Liver (tissue), 9 donors: Measurements from ENCODE around the gene NEBL. TPM values are rescaled to one million over a fixed set of nuclear protein-coding genes. Genes with fewer than 3 reads are reported as not detected.

Experiments
- DNase-seq: peaks from one replicate; pipeline ENCODE4 v3.0.0-alpha.2; 2017; ENCODE audit warnings: low spot score
- H3K27ac ChIP-seq, 2 donors: one replicate each; pipeline ENCODE4 v1.7.0; 2013; ENCODE audit warnings: inconsistent platforms in 2 of 2, low read length in 2 of 2, control low read depth in 1 of 2, low read depth in 1 of 2, mild to moderate bottlenecking in 1 of 2
- H3K27me3 ChIP-seq, 4 donors: one replicate each; pipeline versions ENCODE4 v1.6.1 to v1.7.0; 2013; ENCODE audit warnings: low read length in 3 of 4, inconsistent platforms in 1 of 4, mild to moderate bottlenecking in 1 of 4, moderate library complexity in 1 of 4; ENCODE audit not compliant: control insufficient read depth in 4 of 4, insufficient read depth in 4 of 4
- H3K36me3 ChIP-seq, 4 donors: one replicate each; pipeline versions ENCODE4 v1.6.1 to v1.7.0; 2013; ENCODE audit warnings: low read length in 3 of 4, mild to moderate bottlenecking in 3 of 4, low read depth in 1 of 4, moderate library complexity in 1 of 4; ENCODE audit not compliant: control insufficient read depth in 4 of 4, insufficient read depth in 3 of 4
- H3K4me1 ChIP-seq, 4 donors: one replicate each; pipeline versions ENCODE4 v1.6.1 to v1.7.0; 2013; ENCODE audit warnings: low read length in 3 of 4, mild to moderate bottlenecking in 3 of 4, moderate library complexity in 1 of 4; ENCODE audit not compliant: control insufficient read depth in 4 of 4, insufficient read depth in 4 of 4
- H3K4me3 ChIP-seq, 3 donors: one replicate each; pipeline versions ENCODE4 v1.6.1 to v1.7.0; 2013; ENCODE audit warnings: low read length in 3 of 3, control low read depth in 1 of 3, low read depth in 1 of 3, mild to moderate bottlenecking in 1 of 3
- H3K9ac ChIP-seq, 2 donors: one replicate each; pipeline ENCODE4 v1.7.0; 2013; ENCODE audit warnings: low read length in 2 of 2, mild to moderate bottlenecking in 2 of 2, moderate library complexity in 2 of 2, control low read depth in 1 of 2, low read depth in 1 of 2
- H3K9me3 ChIP-seq, 4 donors: one replicate each; pipeline versions ENCODE4 v1.6.1 to v1.7.0; 2013; ENCODE audit warnings: low read length in 3 of 4; ENCODE audit not compliant: control insufficient read depth in 4 of 4
- EGR1 ChIP-seq, 2 donors: IDR thresholded peaks; 2 replicates each; pipeline ENCODE4 v1.6.1; 2016 to 2018; ENCODE audit warnings: antibody characterized with exemption in 2 of 2, low read depth in 2 of 2
- FOXA1 ChIP-seq: IDR thresholded peaks from 2 replicates; pipeline ENCODE4 v1.6.1; 2016; ENCODE audit warnings: antibody characterized with exemption
- FOXA2 ChIP-seq: IDR thresholded peaks from 2 replicates; pipeline ENCODE4 v1.6.1; 2016; ENCODE audit warnings: antibody characterized with exemption
- GABPA ChIP-seq, 2 donors: IDR thresholded peaks in 1 of 2; conservative IDR thresholded peaks in 1 of 2; 2 replicates each; pipeline ENCODE4 v1.6.1; 2016; ENCODE audit warnings: antibody characterized with exemption in 2 of 2, mild to moderate bottlenecking in 1 of 2, moderate library complexity in 1 of 2
- HNF4A ChIP-seq, 2 donors: conservative IDR thresholded peaks; 2 replicates each; pipeline ENCODE4 v1.6.1; 2016; ENCODE audit warnings: antibody characterized with exemption in 2 of 2, mild to moderate bottlenecking in 2 of 2
- HNF4G ChIP-seq: IDR thresholded peaks from 2 replicates; pipeline ENCODE4 v1.6.1; 2016; ENCODE audit warnings: antibody characterized with exemption
- JUND ChIP-seq, 2 donors: IDR thresholded peaks; 2 replicates each; pipeline ENCODE4 v1.6.1; 2016; ENCODE audit warnings: antibody characterized with exemption in 2 of 2
- NR2F2 ChIP-seq: IDR thresholded peaks from 2 replicates; pipeline ENCODE4 v1.6.1; 2016; ENCODE audit warnings: antibody characterized with exemption
- RAD21 ChIP-seq, 2 donors: IDR thresholded peaks; 2 replicates each; pipeline ENCODE4 v1.6.1; 2016; ENCODE audit warnings: antibody characterized with exemption in 2 of 2, mild to moderate bottlenecking in 2 of 2
- RXRA ChIP-seq, 2 donors: IDR thresholded peaks; 2 replicates each; pipeline ENCODE4 v1.6.1; 2017 to 2018; ENCODE audit warnings: antibody characterized with exemption in 2 of 2, mild to moderate bottlenecking in 1 of 2
- SP1 ChIP-seq: IDR thresholded peaks from 2 replicates; pipeline ENCODE4 v1.6.1; 2018; ENCODE audit warnings: antibody characterized with exemption, mild to moderate bottlenecking
- TAF1 ChIP-seq: conservative IDR thresholded peaks from 2 replicates; pipeline ENCODE4 v1.6.1; 2016; ENCODE audit warnings: antibody characterized with exemption, mild to moderate bottlenecking
- YY1 ChIP-seq: IDR thresholded peaks from 2 replicates; pipeline ENCODE4 v1.6.1; 2016; ENCODE audit warnings: antibody characterized with exemption, mild to moderate bottlenecking
- ZBTB33 ChIP-seq: IDR thresholded peaks from 2 replicates; pipeline ENCODE4 v1.6.1; 2016; ENCODE audit warnings: antibody characterized with exemption
- WGBS: extraction: QIAGEN DNeasy Blood & Tissue Kit; methylation state at CpG from one replicate; pipeline ENCODE4 v1.1.7; 2013; 5-methylcytosine and 5-hydroxymethylcytosine counted together
- polyA plus RNA-seq, 2 donors: library from polyadenylated mRNA; stranded (reverse) in 1 of 2; unstranded in 1 of 2; fragments of 200-250 nt in 1 of 2; fragments of >200 nt in 1 of 2; fragmentation: Nextera tagmentation in 1 of 2; extraction: Ambion mirVana in 1 of 2; gene quantifications; one replicate each; pipeline versions ENCODE4 v1.2.1 to v1.2.3, GENCODE V29; 2013 to 2015
- total RNA-seq, 2 donors: library from RNA; depleted of rRNA; stranded (reverse); fragments of >200 nt; gene quantifications; one replicate each; pipeline ENCODE4 v1.2.3, GENCODE V29; 2014
- TF ChIP-seq, protein P1 (sequence below): IDR thresholded peaks from 2 replicates; pipeline ENCODE4 v1.6.1; 2016; ENCODE audit warnings: antibody characterized with exemption
- TF ChIP-seq, protein P2 (sequence below): IDR thresholded peaks from 2 replicates; pipeline ENCODE4 v1.6.1; 2016; ENCODE audit warnings: antibody characterized with exemption
- TF ChIP-seq, protein P3 (sequence below): IDR thresholded peaks from 2 replicates; pipeline ENCODE4 v1.6.1; 2016; ENCODE audit warnings: antibody characterized with exemption, mild to moderate bottlenecking
- TF ChIP-seq, protein P4 (sequence below): fragments of 150-350 bp; IDR thresholded peaks from 2 replicates; pipeline ENCODE4 v1.5.1; 2017; ENCODE audit warnings: improper control_type of control experiment, low read depth, low read length; ENCODE audit not compliant: missing input control
- donor health status: healthy.
- donor health status: healthy.
- donor health status: healthy.
- donor health status: healthy.
- donor health status: healthy.

NEBL gene
- total and polyA plus RNA-seq, 4 donors, result 0.22 to 1.8 (median 0.81) TPM

GRCh38 chr10:20852303-20852702 lies 44.8 kb downstream of the NEBL start:
- TF ChIP-seq ZBTB33 (no peak), SP1 (no peak), HNF4G (no peak), JUND (IDR thresholded peaks at IDR 0.05) (no peak), YY1 (no peak), HNF4A (conservative IDR thresholded peaks at IDR 0.05) (no peak), RXRA (IDR thresholded peaks at IDR 0.05) (no peak), EGR1 (IDR thresholded peaks at IDR 0.05; ENCODE audit: low read depth in 2 of 2) (no peak), NR2F2 (no peak), RAD21 (IDR thresholded peaks at IDR 0.05) (no peak), FOXA1 (no peak), TAF1 (no peak)
- TF ChIP-seq, protein P1, sequence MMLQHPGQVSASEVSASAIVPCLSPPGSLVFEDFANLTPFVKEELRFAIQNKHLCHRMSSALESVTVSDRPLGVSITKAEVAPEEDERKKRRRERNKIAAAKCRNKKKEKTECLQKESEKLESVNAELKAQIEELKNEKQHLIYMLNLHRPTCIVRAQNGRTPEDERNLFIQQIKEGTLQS, result no peak
- TF ChIP-seq, protein P2, sequence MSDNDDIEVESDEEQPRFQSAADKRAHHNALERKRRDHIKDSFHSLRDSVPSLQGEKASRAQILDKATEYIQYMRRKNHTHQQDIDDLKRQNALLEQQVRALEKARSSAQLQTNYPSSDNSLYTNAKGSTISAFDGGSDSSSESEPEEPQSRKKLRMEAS, result no peak
- TF ChIP-seq, protein P3, sequence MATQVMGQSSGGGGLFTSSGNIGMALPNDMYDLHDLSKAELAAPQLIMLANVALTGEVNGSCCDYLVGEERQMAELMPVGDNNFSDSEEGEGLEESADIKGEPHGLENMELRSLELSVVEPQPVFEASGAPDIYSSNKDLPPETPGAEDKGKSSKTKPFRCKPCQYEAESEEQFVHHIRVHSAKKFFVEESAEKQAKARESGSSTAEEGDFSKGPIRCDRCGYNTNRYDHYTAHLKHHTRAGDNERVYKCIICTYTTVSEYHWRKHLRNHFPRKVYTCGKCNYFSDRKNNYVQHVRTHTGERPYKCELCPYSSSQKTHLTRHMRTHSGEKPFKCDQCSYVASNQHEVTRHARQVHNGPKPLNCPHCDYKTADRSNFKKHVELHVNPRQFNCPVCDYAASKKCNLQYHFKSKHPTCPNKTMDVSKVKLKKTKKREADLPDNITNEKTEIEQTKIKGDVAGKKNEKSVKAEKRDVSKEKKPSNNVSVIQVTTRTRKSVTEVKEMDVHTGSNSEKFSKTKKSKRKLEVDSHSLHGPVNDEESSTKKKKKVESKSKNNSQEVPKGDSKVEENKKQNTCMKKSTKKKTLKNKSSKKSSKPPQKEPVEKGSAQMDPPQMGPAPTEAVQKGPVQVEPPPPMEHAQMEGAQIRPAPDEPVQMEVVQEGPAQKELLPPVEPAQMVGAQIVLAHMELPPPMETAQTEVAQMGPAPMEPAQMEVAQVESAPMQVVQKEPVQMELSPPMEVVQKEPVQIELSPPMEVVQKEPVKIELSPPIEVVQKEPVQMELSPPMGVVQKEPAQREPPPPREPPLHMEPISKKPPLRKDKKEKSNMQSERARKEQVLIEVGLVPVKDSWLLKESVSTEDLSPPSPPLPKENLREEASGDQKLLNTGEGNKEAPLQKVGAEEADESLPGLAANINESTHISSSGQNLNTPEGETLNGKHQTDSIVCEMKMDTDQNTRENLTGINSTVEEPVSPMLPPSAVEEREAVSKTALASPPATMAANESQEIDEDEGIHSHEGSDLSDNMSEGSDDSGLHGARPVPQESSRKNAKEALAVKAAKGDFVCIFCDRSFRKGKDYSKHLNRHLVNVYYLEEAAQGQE, result no peak
- no peak overlapping the region for H3K27ac ChIP-seq
- H3K4me1 ChIP-seq, result no peaks in the 10 kb centered on the region
- no peak overlapping the region for H3K9ac ChIP-seq
- no peaks in the 10 kb centered on the region for H3K27me3 ChIP-seq
- peaks cover 0 to 4% (median 0%) of the 10 kb centered on the region in 4 donors for H3K9me3 ChIP-seq
- peaks cover 0 to 7% (median 1%) of the 10 kb centered on the region in 4 donors for H3K36me3 ChIP-seq
- no peak overlapping the region for H3K4me3 ChIP-seq
- WGBS, result 97% methylated on average over 10 of the region's 10 CpGs
- DNase-seq, result no peak

DNA sequence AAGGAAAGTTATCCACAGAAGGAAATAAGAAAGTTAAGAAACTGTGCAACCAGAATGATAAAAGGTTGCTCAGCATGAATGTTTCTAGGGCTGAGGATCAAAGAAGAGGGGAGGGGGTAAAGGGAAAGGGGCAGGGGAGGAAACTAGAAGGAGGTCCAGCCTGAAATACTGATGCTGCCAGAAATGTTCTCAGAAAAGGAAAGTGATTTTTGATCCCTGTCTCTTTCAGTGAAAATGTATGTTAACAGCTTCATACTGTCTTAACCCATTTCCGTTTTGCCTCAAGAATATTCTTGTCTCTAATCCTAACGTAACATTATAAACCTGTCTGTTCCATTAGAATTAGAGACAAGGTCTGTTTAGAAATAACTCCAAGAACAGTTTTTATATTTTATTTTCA lies 49.6 kb downstream of the NEBL start:
- peaks cover 0 to 7% (median 1%) of the 10 kb centered on the region in 4 donors for H3K36me3 ChIP-seq
- H3K9ac ChIP-seq, result no peak overlapping the region
- H3K9me3 ChIP-seq, result peaks cover 0 to 4% (median 0%) of the 10 kb centered on the region in 4 donors
- no peak for DNase-seq
- H3K4me3 ChIP-seq, result no peak overlapping the region
- H3K4me1 ChIP-seq, result no peaks in the 10 kb centered on the region
- no peak overlapping the region for H3K27ac ChIP-seq
- 83% methylated on average over 2 of the region's 2 CpGs for WGBS
- H3K27me3 ChIP-seq, result no peaks in the 10 kb centered on the region
- TF ChIP-seq SP1 (no peak), FOXA1 (no peak), JUND (IDR thresholded peaks at IDR 0.05) (no peak), HNF4A (conservative IDR thresholded peaks at IDR 0.05) (no peak), RXRA (IDR thresholded peaks at IDR 0.05) (no peak), EGR1 (IDR thresholded peaks at IDR 0.05; ENCODE audit: low read depth in 2 of 2) (no peak), TAF1 (no peak), NR2F2 (no peak), HNF4G (no peak), GABPA (IDR thresholded peaks at IDR 0.05 in 1 of 2, conservative IDR thresholded peaks at IDR 0.05 in 1 of 2) (no peak), ZBTB33 (no peak), FOXA2 (no peak)
- TF ChIP-seq, protein P1, result no peak
- TF ChIP-seq, protein P2, result no peak
- TF ChIP-seq, protein P4, sequence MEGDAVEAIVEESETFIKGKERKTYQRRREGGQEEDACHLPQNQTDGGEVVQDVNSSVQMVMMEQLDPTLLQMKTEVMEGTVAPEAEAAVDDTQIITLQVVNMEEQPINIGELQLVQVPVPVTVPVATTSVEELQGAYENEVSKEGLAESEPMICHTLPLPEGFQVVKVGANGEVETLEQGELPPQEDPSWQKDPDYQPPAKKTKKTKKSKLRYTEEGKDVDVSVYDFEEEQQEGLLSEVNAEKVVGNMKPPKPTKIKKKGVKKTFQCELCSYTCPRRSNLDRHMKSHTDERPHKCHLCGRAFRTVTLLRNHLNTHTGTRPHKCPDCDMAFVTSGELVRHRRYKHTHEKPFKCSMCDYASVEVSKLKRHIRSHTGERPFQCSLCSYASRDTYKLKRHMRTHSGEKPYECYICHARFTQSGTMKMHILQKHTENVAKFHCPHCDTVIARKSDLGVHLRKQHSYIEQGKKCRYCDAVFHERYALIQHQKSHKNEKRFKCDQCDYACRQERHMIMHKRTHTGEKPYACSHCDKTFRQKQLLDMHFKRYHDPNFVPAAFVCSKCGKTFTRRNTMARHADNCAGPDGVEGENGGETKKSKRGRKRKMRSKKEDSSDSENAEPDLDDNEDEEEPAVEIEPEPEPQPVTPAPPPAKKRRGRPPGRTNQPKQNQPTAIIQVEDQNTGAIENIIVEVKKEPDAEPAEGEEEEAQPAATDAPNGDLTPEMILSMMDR, result no peak
